Renal cortex interstitium (tissue), 15 donors: Measurements from ENCODE around the gene VRTN. TPM values are rescaled to one million over a fixed set of nuclear protein-coding genes. Genes with fewer than 3 reads are reported as not detected.
"Not testable (repeated sequence)": the region's sequence is repeated elsewhere in the genome, so short reads cannot be mapped to it uniquely, and the experiment has no call there.

ENCODE experiments used
- DNase-seq, 11 donors: peaks; one replicate each; pipeline ENCODE4 v3.0.0-alpha.2; 2013; ENCODE audit warnings: low read depth in 9 of 11, low spot score in 4 of 11; ENCODE audit errors: extremely low read depth in 1 of 11
- long read RNA-seq, 16 experiments: transcript quantifications; one replicate each; lab custom pipeline, GENCODE V29; 2026
- polyA plus RNA-seq, 3 donors: library from polyadenylated mRNA; unstranded; fragments of 120-200 nt; gene quantifications; one replicate each; pipeline ENCODE4 v1.2.1, GENCODE V29; 2013; ENCODE audit not compliant: insufficient read length in 3 of 3

Gene VRTN, protein sequence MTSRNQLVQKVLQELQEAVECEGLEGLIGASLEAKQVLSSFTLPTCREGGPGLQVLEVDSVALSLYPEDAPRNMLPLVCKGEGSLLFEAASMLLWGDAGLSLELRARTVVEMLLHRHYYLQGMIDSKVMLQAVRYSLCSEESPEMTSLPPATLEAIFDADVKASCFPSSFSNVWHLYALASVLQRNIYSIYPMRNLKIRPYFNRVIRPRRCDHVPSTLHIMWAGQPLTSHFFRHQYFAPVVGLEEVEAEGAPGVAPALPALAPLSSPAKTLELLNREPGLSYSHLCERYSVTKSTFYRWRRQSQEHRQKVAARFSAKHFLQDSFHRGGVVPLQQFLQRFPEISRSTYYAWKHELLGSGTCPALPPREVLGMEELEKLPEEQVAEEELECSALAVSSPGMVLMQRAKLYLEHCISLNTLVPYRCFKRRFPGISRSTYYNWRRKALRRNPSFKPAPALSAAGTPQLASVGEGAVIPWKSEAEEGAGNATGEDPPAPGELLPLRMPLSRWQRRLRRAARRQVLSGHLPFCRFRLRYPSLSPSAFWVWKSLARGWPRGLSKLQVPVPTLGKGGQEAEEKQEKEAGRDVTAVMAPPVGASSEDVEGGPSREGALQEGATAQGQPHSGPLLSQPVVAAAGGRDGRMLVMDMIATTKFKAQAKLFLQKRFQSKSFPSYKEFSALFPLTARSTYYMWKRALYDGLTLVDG
- not detected for polyA plus RNA-seq
- long read RNA-seq, donor 1 = 0 reads
- long read RNA-seq, donor 2 = 0 reads
- long read RNA-seq, donor 3 = 0 reads
- long read RNA-seq, donor 4 = 0 reads
- long read RNA-seq, donor 5 = 0 reads
- long read RNA-seq, donor 6 = 0 reads
- long read RNA-seq, donor 7 = 0 reads
- long read RNA-seq, donor 8 = 0 reads
- long read RNA-seq, donor 9 = 0 reads
- long read RNA-seq, donor 10 = 0 reads
- long read RNA-seq, donor 11 = 0 reads
- long read RNA-seq, donor 12 = 0 reads
- long read RNA-seq, donor 13 = 0 reads
- long read RNA-seq, donor 14 = 0 reads
- long read RNA-seq, donor 15 = 0 reads
- long read RNA-seq, donor 16 = 0 reads

DNA sequence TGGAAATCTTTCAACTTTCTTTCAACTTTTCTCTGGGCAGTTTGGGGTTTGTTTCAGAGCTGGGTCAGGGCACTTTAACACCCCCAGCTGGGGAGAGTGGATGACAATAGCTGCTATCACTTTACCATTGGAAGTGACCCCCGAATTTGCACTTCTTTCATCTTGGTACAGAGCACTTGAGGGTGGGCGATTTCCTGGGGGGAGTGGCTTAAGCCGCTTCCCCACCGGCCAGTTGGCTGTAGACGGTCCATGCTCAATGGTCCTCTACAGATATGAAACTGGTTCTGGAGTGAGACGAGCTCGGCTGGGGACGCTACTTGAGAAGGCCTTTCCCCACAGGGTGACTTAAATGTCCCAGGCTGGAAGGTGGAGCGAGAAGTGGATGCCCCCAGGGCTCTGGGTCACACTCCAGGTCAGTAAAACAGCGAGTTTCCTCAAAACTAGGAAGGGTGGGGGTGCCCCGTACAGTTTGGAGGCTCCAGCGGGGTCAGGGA is at the start of gene VRTN:
VRTN (plus strand) TSS at position 231 of the 494 bp plus-strand sequence. CDS start 8,313 bp downstream, outside the sequence.
- no peak for DNase-seq

DNA sequence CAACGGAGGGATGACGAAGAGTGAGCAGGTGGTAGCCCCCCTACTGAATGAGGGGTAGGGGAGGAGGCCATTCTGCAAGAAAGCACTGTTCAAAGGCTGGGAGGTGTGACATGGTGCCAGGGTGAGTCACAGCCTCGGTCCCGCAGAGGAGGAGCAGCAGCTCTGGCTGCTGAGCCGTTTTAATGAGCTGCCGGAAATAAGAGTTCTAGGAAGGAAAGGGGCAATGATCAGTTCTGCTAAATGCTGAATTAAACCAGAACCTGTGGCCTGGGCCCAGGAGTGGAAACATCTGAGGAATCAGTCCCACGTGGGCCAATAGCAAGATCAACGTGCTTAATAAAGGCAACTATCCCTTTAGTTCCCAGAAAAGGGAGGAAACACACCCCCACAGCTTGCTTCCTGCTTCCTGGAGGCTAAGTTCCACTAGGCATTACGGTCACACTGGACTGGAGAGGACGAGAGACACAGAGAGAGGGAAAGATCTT is 49.2 kb upstream of the VRTN start:
- DNase-seq = peak in 1 of 11 donors; percentile 9

DNA sequence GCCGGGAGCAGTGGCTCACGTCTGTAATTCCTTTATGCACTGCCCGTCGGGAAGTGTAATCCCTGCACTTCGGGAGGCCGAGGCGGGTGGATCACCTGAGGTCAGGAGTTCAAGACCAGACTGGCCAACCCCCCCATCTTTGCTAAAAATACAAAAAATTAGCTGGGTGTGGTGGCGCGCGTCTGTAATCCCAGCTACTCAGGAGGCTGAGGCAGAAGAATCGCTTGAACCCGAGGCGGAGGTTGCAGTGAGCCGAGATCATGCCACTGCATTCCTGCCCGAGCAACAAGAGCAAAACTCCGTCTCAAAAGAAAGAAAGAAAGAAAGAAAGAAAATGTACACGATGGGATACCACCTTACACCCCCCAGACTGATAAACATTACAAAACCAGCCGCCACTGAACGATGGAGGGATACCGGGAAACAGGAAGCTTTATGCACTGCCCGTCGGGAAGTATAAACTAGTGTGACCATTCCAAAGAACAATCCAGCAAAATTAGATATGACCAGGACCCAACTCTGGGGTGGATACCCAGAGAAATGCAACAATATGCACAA is 46.6 kb upstream of the VRTN start:
- DNase-seq = peak in 1 of 11 donors; percentile 9

DNA sequence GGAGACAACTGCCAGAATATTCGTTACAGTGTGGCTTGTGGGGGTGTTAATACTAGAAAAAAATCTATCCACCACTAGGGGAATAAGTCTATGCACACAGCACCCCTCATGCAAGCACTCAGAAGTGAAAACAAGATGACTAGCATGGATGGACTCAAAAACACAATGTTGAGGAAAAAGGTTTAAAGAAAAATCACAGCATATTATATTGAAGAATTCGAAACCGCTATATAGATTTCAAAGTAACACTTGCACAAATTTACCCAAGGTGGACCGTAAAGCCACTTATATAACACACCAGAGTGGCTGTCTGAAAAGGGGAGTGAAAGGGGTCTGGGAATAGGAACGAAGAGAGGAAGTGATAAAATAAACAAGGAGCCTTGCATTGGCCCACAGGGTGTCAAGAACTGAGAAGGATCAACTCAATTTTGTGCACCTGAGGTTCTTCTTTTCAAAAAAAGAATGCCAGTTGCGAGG is 46.1 kb upstream of the VRTN start:
- peak in 3 of 11 donors; percentile 35 to 45 (median 43) for DNase-seq

DNA sequence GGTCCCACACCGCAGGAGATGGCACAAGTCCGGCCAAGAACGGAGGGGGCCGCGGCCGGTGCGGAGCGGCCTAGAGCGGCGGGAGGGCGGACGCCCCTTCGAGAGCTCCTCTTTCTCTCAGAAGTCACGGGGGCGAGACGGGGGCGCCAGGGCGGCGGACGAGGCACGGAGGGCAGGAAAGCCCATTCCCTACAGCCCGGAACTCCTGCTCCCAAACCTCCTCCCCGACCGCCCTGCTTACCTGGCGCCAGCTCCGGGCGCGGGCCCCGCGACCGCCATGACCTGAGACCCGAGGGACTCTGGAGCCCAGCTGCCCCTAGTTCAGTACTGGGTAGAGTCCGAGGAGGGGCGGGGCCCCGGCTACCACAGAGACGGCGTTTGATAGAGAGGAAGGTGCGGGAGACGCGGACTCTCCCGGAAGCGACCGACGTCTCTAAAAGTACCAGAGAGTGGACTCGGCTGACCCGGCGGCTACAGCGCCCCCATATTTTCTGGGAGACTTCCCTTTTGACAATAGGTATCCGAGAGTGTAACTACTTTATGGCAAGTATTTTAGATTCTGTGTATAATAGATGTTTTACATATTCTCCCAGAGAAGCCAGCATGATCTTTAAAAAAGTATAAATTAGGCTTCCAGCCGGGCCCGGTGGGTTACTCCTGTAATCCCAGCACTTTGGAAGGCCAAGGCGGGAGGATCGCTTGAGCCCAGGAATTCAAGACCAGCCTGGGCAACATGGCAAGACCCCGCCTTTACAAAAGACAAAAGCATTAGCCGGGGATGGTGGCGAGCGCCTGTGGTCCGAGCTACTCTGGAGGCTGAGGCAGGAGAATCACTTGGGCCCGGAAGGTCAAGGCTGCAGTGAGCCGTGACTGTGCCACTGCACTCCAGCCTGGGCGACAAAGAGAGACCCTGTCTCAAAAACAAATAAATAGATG is 45.4 kb upstream of the VRTN start, which contains the start of gene ABCD4:
ABCD4 (minus strand) TSS at position 301 of the 936 bp plus-strand sequence; CDS start at position 279, 22 bp downstream.
- peak; percentile 77 to 92 (median 89) for DNase-seq

DNA sequence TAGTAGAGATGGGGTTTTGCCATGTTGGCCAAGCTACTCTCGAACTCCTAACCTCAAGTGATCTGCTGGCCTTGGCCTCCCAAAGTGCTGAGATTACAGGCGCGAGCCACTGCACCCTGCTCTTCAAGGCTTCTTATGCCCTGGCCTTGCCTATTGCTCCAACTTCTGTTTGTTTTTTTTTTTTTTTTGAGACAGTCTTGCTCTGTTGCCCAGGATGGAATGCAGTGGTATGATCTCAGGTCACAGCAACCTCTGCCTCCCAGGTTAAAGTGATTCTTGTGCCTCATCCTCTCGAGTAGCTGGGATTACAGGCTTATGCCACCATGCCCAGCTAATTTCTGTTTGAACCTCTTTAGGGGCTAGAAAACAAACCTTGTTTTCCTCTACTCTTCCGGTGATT is 39.6 kb upstream of the VRTN start:
- DNase-seq = no peak

DNA sequence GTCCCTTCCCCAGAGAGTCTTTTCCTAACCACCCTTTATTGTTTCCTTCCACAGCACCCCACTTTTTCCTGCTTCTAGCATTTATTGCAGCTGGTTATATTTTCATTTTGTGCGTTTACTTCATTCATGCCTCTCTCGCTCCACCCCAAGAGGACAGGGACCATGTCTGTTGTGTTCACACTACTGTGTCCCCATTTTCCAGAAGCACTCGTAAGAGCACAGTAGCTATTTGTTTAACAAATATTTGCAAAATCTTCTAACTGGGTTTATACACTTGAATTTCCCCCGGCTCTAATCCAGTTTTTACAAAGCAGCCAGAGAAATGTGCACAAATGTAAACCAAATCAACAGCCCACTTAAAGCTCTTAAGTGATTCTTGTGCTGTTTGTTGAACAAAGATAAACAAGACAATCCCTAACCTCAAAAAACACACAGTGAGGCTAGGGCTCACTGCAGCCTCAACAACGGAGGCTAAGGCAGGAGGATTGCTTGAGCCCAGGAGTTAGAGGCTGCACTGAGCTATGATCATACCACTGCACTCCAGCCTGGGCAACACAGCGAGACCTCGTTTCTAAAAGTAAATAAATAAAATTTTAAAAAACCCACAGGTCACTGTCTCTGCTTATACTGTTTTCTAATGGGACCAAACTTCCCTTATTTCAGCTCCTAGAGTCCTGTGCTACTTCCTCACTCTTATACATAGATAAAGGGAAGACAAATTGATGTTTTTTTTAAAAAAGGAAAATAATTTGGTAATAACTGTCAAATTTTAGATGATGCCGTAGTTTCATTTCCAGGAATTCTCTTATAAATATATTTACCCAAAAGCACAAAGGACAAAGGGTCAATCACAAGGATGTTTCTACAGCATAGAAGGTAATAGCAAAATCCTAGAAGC is 38.9 kb upstream of the VRTN start:
- DNase-seq = no peak

DNA sequence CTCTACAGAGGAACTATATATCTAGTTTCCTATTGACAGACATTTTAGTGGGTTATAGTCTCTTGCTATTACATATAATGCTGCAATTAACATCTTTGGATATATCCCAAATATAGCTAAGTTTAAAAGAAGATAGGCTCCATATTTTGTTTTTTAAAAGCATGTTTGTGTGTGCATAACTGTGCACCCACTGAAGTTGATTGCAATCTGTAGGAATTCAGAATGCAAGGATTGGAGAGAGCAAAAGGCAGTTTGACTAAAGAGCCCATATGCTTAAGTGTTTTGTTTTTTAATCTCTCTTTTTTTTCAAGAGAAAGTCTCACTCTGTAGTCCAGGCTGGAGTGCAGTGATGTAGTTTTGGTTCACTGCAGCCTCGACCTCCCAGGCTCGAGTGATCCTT is 36.1 kb upstream of the VRTN start:
- no peak for DNase-seq

DNA sequence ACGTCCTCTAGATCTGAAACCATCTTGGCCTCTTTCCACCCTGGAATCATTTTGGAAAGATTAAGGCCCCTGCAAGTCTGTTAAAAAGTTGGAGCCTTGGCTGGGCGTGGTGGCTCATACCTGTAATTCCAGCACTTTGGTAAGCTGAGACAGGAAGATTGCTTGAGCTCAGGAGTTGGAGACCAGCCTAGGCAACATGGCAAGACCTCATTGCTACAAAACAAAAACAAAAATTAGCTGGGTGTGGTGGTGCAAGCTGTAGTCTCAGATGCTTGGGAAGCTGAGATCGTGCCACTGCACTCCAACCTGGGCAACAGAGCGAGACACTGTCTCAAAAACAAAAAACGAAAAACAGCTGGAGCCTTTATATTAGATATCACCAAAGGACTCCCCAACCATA is 34.7 kb upstream of the VRTN start:
- no peak for DNase-seq

DNA sequence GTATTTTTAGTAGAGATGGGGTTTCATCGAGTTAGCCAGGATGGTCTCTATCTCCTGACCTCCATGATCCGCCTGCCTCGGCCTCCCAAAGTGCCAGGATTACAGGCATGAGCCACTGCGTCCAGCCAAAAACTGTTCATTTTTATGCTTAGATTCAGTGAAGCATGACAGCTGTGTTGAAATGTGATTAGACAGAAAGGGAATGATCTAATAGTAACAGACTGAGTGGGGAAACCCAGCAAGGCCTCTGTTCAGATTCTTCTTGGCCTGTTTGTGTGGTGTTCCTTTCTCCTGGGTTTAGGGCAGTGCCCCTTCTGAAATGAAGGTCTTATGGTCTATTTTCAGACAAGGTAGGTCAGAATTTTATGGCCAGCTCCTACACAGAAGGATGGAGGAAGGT is 33.7 kb upstream of the VRTN start:
- DNase-seq = no peak

DNA sequence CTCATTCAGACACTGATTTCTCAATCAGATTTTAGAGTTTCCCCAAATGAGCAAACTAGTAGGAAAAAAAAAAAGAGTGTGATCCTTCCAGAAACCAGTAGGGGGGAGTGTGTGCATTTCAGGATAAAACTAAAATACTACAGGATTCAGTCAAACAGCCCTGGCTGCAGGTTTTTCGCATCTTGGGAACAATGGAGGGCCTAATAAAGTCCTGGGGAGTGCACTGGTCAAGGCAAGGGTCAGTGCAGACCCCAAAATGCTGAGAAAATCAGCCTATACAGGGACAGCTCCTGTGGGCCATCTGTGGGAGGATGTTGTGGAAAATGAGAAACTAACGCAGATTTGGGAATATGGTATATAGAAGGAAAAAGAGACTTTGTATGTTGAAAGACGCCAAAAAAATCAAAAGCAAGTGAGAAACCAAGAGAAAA is 23.3 kb upstream of the VRTN start:
- DNase-seq = peak in 2 of 11 donors; percentile 12 to 15

DNA sequence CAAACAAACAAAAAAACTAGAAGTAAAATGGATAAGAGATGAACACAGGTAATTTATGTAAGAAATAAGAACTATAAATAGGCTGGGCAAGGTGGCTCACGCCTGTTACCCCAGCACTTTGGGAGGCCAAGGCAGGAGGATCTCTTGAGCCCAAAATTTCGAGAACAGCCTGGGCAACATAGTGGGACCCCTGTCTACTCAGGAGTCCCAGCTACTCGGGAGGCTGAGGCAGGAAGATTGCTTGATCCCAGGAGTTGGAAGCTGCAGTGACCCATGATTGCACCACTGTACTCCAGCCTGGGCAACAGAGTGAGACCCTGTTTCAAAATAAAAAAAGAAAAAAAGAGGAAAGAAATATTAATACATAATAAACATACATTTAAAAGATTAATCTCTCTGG is 22.8 kb upstream of the VRTN start:
- DNase-seq = no peak

DNA sequence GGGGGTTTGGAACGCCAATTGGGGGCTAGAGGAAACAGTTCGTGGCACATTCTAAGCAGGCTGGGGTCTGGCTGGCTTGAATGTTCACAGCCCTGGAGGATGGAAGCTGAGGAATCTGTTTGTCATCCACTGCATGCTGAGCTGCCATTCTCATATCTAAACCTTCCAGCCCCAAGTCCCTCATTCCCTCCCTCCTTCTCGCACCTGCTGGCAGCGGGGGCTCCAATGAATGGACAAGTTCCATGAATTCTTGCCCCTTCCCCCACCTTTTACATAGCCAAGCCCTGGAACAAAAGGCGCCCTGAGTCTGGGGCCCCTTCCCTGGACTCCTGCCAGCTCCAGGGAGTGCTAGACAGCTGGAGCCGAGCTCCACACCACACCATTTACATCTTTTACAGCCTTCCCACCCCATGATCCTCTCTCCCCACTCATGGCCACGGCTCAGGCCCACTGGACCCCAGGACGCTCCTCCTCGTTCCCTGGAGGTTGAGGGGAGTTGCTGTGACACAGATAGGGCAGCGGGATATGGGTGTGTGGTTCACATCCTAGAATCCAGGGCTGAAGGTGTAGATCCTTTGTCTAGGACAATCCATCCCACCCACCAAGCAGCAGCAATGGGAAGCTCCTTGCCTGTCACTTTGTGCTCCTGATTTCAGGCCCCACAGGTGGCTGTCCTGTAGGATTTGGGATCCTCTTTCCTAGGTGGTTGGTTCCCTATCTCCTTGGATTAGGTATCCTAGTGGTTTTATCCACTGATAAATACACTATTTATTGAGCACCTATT is 21.7 kb upstream of the VRTN start:
- peak in 7 of 11 donors; percentile 13 to 63 (median 42) for DNase-seq

DNA sequence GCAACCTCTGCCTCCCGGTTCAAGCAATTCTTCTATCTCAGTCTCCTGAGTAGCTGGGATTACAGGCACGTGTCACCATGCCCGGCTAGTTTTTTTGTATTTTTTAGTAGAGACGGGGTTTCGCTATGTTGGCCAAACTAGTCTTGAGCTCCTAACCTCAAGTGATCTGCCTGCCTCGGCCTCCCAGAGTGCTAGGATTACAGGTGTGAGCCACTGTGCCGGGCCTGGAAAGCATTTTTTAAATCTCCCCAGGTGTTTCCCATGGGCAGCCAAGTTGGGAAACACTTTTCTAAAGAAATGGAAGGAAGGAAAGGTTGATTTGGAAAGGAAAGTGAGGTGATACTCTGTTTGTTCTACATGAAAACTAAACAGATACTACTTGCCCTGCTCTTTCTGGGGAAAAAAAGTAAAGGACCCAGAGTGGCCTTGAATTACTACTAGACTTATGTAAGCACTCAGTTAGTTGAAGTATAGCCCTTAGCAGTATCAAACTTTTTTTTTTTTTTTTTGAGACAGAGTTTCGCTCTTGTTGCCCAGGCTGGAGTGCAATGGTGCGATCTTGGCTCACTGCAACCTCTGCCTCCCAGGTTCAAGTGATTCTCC is 18.2 kb upstream of the VRTN start:
- DNase-seq = not testable (repeated sequence)

DNA sequence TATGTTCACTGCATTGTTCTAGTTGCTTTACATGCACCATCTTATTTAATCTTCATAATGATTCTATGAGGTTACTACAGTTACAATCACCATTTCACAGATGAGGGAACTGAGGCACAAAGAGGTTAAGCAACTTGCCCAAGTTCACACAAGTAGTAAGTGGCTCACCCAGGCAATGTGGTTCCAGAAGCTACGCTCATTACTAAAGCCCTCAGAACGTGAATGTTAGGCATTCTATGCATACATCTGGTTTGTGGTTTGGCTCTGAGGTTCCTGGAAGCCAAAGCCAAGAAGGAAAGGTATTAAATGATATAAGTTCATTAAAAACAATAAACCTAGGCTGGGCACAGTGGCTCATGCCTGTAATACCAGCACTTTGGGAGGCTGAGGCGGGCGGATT is 14.4 kb upstream of the VRTN start:
- DNase-seq = no peak

DNA sequence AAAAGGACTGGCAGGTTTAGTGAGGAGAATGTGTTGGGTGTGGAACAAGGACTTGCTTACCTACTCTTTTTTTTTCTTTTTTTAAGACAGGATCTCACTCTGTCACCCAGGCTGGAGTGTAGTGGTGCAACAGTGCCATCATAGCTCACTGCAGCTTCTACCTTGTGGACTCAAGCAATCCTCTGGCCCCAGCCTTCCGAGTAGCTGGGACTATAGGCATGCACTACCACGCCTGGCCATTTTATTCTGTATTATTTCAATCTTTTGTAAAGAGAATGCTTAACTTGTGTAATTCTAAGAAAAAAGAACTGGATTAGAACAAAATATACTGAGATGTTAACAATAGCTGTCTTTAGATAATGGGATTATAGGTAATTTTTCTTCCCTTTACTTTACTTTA is 1.9 kb upstream of the VRTN start:
- no peak for DNase-seq
